GM06990 (cell line): ENCODE measurements around the gene SMC1B.

Experiments used
- DNase-seq: peaks from one replicate; pipeline ENCODE4 v3.0.0-alpha.2; 2011; ENCODE audit not compliant: insufficient read length; ENCODE audit errors: extremely low read depth
- H3K27me3 ChIP-seq: replicated peaks from 2 replicates; pipeline ENCODE4 v1.6.0; 2011; ENCODE audit warnings: low read length; ENCODE audit not compliant: control insufficient read depth, insufficient read depth
- H3K36me3 ChIP-seq: 2 replicates; pipeline ENCODE4 v1.5.1; 2011; ENCODE audit warnings: low read length; ENCODE audit not compliant: control insufficient read depth, insufficient read depth
- H3K4me3 ChIP-seq: replicated peaks from 2 replicates; pipeline ENCODE4 v1.5.1; 2011; ENCODE audit warnings: low read depth, mild to moderate bottlenecking, control low read depth, low read length
- CTCF ChIP-seq: IDR thresholded peaks from 2 replicates; pipeline ENCODE4 v1.5.1; 2011; ENCODE audit warnings: low read length, control low read depth, mild to moderate bottlenecking, inconsistent platforms; ENCODE audit not compliant: insufficient read depth, poor library complexity, severe bottlenecking

Gene SMC1B

GRCh38 chr22:45413368-45414211 lies at the start of gene SMC1B, which contains the start of gene RIBC2:
Gene SMC1B, minus strand, starts transcription at chr22:45413599. Its CDS starts 32 bp downstream, at chr22:45413567.
Gene RIBC2, plus strand, starts transcription at chr22:45413693. Its CDS starts 194 bp downstream, at chr22:45413887.
- DNase-seq: peak; percentile 85
- H3K36me3 ChIP-seq: no peaks in the 10 kb centered on the region
- H3K27me3 ChIP-seq: no peaks in the 10 kb centered on the region
- H3K4me3 ChIP-seq: peak within 1 kb of the TSS; percentile 55
- no peak for TF ChIP-seq CTCF

- DNase-seq: no peak
- TF ChIP-seq CTCF: peak; percentile 46
Measured at GRCh38 chr22:45462034-45462655, 48.7 kb upstream of the SMC1B start.

GRCh38 chr22:45460288-45461109 lies 47.1 kb upstream of the SMC1B start:
- H3K4me3 ChIP-seq: no peak overlapping the region
- no peaks in the 10 kb centered on the region for H3K36me3 ChIP-seq
- no peak for TF ChIP-seq CTCF
- H3K27me3 ChIP-seq: no peaks in the 10 kb centered on the region
- DNase-seq: no peak

More at GRCh38 chr22:45462034-45462655, 48.7 kb upstream of the SMC1B start:
- Histone ChIP-seq H3K27me3 (no peaks in the 10 kb centered on the region), H3K36me3 (no peaks in the 10 kb centered on the region), H3K4me3 (no peak overlapping the region)

- no peak for DNase-seq
- TF ChIP-seq CTCF: no peak
- H3K4me3 ChIP-seq: no peak overlapping the region
Measured at GRCh38 chr22:45459235-45459634, 45.8 kb upstream of the SMC1B start.

GRCh38 chr22:45458532-45458931 lies 45.1 kb upstream of the SMC1B start:
- no peak for TF ChIP-seq CTCF
- no peak for DNase-seq
- Histone ChIP-seq H3K27me3 (no peaks in the 10 kb centered on the region; the same call in 1 of the 2 replicates), H3K36me3 (no peaks in the 10 kb centered on the region), H3K4me3 (no peak overlapping the region)

More at GRCh38 chr22:45459235-45459634, 45.8 kb upstream of the SMC1B start:
- H3K27me3 ChIP-seq: no peaks in the 10 kb centered on the region
- H3K36me3 ChIP-seq: no peaks in the 10 kb centered on the region
